ENCODE results near the gene FILIP1.
A peak's percentile ranks its signal among the peaks of the same experiment; 100 is the strongest.

Gene FILIP1

DNA sequence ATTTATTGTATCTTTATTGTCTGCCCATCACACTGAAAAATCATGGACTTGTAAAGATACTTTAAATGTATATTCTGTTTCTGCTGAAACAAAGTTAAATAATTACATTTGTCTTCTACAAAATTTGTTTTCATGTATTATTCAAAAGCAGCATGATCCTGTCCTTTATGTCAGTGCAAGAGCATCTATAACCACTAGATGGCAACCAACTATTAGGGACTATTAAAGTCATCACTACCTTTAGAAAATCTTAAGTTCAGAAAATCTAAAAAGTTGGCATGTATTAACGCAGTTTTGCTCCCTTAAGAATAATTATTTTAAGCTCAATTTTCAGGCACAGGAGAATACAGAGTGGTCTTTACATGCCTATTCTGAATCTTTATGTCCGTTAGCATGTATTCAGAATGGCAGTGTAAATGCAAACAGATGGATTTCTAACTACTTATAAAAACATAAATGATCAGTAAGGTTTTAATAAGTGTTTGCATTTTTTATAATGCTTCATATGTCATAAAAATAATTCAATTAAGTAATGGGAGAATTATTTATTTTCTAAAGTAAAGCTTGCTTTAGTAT, 226.8 kb downstream of the FILIP1 start:
- peak; percentile 46 for DNase-seq (ENCODE audit: low spot score)

GRCh38 chr6:75263401-75263750, 230.2 kb downstream of the FILIP1 start:
- no peak for DNase-seq (ENCODE audit: low spot score)

DNA sequence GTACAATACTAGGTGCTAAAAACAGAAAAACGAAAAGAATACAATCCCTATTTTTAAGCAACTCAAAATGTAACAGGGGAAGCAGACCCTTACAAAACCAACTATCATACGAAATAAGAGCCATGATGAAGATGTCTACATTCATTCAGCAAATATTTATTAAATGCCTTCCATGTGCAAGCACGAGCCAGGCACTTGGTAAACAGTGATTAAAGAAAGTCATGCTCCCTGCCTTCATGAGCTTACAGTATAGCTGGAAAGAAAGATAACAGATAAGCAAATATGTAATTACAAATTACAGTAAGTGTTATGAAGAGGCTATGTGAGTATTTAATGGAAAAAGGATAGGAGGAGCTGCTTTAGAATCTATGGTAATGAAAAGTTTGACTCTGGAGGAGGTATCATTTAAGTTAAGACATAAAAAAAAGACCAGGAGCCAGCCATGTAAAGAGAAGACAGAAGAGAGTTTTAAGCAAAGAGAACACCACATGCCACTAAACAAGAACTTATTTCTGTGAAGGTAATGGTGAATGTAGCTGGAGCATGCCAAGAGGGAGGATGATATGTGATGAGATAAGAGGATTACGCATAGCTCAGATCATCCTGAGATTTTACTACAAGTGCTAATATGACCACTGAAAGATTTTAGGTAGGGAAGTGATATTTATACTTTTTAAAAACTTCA, 230.7 kb downstream of the FILIP1 start:
- no peak for DNase-seq (ENCODE audit: low spot score)

- DNase-seq (ENCODE audit: low spot score), result no peak
These were observed 232.3 kb downstream of the FILIP1 start for GRCh38 chr6:75261299-75261698.

- DNase-seq (ENCODE audit: low spot score), result no peak
These were observed 236.1 kb downstream of the FILIP1 start for GRCh38 chr6:75257343-75258087.

DNA sequence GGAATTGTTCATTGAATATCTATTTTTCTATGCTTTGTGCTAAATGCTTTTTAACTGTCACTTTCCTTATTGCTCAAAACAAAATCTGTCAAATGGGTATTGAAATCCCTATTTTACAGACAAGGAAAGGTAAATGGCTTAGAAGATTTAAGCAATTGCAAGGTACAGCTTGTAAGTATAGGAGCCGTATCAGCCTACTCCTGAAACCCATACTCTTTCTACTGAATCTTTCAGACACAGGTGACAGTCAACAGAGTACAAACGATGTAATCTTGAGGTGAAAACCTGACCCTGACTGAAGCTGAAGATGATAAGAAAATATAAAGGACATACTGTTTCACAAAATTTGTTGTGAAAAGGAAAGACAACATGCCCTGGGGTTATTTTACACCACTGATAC, 243.0 kb downstream of the FILIP1 start:
- DNase-seq (ENCODE audit: low spot score), result no peak

- DNase-seq (ENCODE audit: low spot score), result no peak
These were observed 243.8 kb downstream of the FILIP1 start for GRCh38 chr6:75249837-75250236.

DNA sequence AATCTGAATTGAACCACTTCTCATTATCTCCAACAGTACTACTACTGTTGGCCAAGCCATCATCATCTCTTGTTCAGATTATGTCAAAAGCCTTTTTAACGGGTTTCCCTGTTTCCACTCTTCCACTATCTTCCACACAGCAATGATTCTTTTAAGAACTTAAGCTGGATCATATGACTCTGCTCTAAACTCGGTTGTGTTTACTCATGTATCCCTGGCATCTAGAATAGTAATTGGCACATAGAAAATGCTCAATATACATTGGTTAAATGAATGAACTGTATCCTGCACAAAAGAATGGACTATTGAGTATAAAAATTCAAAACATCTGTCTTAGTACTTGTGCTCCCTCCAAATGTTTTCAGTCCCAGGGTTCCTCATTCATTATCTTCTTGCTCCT, 247.2 kb downstream of the FILIP1 start:
- DNase-seq (ENCODE audit: low spot score), result no peak

DNA sequence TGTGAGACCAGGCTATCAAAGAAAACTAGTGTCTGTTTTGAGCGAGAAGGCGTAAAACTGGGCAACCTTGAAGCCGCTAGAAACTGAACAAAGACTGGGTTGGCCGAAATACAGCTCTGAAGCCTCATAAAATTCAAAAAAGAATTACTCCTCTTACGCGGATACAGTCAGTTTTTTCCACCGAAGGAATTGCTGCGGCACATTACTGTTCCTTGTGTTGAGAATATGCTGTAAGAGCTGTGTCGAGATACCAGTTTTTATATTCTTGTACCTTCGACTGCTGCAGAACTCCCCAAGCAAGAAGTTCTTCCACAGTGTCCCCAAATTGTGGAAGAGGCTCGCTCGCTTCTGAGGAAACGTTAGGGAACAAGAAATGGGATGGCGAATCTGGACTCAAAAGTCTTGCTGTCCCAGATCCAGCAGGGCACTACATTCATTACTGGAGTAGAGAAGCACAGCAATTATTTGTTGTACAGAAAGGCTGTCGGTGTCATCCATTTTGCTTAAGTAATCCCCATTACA, 249.5 kb downstream of the FILIP1 start:
- no peak for DNase-seq (ENCODE audit: low spot score)

- peak; percentile 98 for DNase-seq (ENCODE audit: low spot score)
These were observed 250.1 kb downstream of the FILIP1 start, which contains the start of gene COX7A2 for GRCh38 chr6:75243333-75244062. Gene COX7A2 (minus strand): TSS chr6:75243801. CDS start chr6:75243734, 67 bp downstream.
